HG03521 (cell line): ENCODE data around the gene GPAT2.
"Not testable (repeated sequence)": the region's sequence is repeated elsewhere in the genome, so short reads cannot be mapped to it uniquely, and the experiment has no call there.

ENCODE experiments used
- ATAC-seq: cut with Tn5 transposase; IDR thresholded peaks from one replicate; pipeline ENCODE4 v1.9.1; 2021; ENCODE audit warnings: mild to moderate bottlenecking, moderate library complexity; ENCODE audit not compliant: unreplicated experiment

The GPAT2 gene

DNA sequence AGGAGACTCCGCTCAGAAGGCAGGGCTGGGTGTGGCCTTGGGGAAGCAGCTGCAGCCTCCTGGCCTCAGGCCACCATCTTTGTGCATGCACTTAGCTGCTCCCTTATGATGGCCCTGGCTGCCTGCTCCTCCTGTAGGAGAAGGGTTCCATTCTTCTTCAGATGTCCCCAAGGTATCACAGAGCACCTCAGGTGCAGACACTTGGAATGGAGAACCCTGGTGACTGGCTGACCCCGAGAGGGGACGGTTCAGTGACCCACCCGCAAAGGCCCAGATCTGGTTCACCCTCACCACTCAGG lies 9.6 kb downstream of the GPAT2 start:
- ATAC-seq, result no peak

DNA sequence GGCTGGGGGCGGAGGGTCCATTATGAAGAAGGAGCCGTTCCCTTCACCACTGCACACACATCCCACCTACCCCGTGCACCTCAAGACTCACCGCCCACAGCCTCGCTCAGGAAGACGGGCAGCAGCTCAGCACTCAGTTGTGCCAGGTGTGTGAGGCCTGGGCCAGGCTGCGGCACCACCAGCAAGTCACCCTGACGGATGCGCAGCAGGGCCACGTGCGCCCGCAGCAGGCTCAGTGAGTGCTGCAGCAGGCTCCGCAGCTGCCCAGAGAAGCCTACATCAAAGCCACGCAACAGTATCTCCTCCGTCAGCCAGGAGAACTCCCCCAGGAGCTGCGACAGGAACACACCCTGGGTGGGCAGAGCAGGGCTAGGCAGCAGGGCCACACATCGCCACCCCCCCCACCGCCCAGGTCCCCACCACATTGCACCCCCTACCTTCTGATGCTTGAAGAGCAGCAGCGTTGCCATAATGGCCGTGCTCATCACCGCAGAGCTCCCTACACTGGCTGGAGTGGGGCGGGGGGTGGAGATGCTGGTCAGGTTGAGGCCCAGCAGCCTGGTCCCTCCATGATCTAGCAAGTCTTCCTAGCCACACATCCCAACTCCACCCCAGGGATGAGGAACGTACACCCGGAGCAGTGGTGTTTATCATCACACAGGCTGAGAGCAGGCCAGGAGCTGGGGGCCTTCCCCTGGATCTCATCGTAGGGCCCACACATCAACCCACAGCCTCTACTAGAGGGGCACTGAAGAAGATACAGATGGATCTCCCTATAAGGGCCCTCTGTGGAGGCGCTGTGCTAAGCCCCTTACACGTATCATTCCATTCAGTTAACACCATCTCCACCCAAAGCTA lies 10.2 kb downstream of the GPAT2 start:
- no peak for ATAC-seq

DNA sequence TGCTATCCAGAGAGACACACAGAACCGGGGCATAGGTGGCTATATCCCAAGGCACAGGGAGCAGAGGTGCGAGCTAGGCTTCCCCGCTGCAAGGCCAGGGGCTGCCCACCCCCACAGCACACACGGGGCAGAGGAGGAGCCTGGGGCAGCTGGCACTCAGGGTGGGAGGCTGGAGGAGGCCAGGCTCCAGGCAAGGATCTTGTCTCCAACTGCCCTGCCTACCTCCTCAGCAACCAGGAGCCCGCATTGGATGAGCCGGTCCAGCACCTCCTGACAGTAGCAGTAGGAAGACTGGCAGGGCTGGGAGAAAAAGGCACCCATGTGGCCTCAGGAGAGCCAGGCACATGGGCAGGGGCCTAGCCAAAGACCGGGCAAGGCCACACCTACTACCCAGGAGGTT lies 11.0 kb downstream of the GPAT2 start:
- ATAC-seq, result not testable (repeated sequence)

DNA sequence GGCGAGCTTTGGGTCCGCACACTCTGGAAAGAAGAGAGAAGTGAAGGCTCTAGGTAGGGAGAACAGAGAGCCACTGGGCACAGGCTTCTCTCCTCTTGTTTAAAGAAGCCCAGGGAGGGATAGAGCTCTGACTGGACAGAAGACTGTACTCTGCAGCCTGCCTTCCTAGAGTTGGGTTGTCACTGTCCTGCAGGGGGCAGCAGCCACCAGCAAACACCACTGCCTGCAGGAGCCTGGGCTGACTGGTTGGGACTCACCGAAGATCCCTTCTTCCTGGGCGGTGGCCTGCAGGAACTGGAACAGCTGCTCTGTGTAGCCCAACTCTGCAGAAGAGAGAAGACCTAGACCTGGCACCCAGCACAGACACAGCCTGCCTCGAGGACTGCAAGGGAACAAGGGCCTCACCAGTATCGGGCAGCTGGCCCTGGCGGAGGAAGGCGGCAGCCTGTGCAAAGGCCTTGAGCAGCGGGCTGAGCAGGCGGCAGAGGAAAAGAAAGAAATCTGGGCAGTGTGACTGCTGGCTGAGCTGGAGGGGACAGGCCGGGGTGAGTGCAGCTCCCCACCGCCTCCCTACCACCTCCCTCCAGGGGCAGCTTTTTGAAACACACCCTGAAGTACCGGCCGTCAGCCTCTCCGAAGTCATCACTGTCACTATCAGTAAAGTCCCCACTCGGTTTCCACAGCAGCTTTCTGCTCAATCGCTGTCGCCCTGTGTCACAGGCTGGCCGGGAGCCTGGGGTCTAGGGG lies 11.8 kb downstream of the GPAT2 start:
- ATAC-seq, result peak; percentile 69

DNA sequence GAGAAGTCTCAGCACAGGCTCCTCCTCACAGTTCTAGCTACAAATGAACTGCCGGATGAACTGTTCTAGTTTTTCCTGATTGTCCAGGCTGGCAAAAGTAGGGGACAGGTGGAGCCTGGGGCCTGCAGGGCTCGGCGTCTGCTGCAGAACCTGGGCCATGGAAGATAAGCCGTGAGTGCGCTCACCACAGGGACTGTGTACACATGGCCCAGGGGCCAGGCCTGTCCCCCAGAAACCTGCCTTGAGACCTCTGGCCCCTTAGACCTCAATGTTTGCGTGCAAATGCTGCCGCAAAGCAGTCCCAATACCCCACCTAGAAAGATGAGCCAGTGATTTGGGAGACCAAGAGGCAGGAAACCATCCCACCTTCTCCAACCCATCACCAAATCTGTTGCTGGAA lies 12.6 kb downstream of the GPAT2 start:
- not testable (repeated sequence) for ATAC-seq

DNA sequence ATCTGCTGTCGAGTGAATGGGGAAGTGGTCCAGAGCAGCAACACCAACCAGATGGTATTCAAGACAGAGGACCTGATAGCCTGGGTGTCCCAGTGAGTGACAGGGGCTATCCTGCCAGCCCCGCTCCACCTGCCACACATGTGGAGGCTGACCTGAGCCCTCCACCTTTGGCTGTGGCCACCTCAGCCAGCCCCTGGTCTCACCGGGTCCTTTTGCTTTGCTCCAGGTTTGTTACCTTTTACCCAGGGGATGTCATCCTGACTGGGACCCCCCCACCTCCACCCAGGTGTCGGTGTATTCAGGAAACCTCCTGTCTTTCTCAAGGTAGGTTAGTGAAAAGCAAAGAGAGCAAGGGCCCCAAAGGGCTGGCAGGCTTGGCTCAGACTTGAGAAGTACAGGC lies 13.6 kb downstream of the GPAT2 start:
- ATAC-seq, result not testable (repeated sequence)

DNA sequence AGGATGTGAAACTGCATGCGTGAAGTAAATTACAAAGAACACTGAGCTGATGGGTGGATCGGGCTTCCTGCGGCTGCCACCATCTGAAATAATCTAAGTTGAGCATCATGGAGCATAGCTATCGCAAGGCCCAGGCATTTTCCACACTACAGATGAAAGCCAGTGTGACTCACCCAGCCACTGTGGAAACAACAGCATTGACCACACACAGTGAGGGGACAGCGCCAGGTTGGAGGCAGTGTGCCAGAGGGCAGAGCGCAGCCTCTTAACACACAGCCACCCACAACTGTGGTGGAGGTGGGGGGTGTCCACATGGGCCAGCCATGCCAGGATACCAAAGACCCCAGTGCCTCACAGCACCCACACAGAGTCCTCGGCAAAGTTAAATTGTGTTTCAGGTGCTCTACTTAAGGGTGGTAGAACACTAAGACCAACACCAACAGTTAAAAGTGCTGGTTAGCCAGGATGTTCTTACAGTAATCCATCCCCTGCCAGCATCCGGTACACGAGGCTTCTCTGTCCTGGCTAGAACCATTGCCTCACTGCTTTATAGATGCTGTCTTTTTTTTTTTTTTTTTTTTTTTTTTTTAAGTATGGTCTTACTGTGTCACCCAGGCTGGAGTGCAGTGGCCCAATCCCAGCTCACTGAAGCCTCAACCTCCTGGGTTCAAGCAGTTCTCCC lies 14.7 kb downstream of the GPAT2 start:
- ATAC-seq, result not testable (repeated sequence)

DNA sequence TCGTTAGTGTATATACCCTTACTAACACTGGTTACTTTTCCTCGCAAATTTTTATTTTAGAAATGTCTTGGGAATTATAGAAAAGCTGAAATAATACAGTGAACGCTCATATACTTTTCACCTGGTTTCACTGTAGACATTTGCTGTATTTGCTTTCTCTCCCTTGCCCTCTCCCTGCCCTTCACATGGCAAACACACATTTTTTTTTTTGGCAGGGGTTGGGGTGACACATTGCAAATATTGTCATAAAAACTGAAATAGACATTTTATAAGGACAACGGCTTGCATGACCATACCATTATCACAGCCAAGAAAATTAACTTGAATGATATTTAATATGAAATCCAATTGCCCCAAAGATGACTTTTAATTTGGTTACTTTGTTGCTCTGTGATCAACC lies 18.4 kb downstream of the GPAT2 start:
- ATAC-seq, result not testable (repeated sequence)

DNA sequence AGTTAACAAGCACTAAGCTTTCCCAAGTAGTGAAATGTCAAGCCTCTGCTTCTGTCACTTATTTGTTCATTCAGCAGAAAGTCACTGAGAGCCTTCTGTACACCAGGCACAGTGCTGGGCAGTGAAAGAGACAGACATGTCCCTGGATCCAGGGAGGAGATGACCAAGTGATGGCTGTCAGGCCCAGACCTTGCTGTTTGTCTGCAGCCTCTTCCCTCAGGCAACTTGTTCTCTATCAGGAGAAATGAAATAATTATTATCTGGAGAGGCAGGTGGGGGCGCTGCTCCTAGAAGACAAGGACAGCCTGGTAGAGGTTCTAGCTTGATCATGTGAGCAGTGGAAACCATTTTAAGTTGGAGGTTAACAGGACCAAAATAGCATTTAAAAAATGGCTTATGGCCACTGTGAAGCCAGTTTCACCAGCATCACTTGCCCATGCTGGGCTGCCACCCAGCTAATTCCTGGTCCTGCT lies 21.9 kb downstream of the GPAT2 start:
- not testable (repeated sequence) for ATAC-seq

DNA sequence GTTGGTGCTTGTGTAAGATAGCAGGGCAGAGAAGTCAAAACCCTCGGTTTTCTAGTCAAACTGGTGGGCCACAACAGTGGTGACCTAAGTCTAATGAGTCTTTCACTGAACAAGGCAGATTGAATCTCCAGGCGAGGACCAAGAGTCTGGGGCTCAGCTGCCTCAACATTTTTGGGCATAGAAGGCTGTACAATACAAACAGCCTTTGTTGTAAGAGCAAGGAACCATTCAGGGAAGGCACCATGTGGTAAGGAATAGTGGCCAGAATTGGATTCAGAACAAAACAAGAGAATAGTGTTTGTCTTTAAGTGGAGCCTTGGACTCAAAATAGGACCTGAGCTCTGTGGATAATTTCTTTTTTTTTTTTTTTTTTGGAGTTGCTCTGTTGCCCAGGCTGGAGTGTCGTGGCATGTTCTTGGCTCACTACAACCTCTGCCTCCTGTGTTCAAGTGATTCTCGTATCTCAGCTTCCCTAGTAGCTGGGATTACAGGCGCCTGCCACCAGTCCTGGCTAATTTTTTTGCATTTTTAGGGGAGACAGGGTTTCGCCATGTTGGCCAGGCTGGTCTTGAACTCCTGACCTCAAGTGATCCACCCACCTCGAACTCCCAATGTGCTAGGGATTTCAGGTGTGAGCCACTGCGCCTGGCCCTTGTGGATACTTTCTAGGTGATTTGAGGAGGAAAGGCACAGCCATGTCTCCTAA lies 22.5 kb downstream of the GPAT2 start:
- ATAC-seq, result not testable (repeated sequence)

DNA sequence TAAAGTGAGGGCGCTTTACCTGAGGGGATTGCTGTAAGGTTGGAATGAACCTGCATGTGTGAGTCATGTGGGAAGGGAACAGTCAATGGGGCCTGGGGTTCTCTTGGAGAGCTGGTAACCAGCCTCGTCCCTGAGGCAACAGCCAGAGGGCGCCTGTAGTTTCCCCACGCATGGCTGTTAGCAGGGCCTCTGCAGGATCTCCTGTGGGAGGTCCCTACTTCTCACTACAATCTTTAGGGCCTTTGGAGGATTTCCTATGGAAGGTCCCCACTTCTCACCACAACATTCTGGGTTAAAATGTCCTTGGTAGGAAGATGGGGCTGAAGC lies 23.6 kb downstream of the GPAT2 start:
- not testable (repeated sequence) for ATAC-seq

DNA sequence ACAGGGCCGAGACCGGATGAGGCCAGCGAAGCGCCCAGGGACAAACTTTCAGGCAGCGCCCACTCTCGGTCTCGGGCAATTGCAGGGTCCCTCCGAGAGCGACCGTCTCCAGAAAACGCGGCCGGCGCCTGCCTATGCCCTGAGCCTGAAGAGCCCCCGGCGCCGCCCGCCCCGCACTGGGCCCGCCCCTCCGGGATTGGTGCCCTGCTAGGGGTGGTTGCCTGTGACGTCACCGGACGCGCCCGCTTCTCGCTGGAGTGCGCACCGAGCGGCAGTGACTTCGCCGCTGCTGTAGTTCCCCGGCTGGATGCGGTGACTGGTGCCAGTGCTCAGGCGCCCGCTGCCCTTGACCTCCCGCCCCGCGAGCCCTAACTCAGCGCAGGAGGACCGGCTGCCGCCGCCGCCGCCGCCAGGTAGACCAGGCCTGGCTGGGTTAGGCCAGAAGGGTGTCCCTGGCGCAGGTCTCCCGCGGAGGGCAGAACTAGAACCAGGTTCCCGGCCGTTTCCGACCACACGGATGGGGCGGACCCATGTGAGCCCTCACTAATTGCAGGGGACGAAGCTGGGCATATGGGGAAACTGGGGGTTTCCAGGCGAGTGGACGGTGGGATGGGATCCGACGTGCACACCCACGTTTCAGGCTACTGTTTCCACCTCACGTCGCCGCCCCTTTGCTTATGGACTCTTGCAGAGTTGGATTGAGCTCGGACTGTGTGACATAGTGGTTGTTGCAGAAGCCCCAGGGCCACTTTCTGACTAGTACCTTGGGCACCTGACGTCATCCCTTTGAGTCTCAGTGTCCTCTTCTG lies 24.2 kb downstream of the GPAT2 start:
- peak; percentile 96 for ATAC-seq

DNA sequence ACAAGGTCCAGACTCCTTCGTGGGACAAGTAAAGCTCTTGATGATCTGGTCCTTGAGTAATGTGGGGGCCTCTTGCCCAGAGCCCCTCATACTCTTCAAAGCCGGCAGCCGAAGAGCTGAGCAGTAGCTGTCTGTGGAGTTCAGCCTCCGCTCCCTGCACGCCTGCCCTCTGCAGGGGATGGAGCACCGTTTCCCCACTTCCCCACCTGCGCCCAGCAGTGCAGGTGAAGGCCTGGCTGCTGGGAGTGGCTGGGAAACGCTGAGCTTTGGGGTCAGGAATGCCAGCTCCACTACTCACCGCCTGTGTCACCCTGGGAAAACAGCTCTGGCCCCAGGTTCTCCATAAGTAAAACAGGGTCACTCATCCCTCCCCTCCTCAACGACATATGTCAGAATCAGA lies 24.9 kb downstream of the GPAT2 start:
- ATAC-seq, result not testable (repeated sequence)

DNA sequence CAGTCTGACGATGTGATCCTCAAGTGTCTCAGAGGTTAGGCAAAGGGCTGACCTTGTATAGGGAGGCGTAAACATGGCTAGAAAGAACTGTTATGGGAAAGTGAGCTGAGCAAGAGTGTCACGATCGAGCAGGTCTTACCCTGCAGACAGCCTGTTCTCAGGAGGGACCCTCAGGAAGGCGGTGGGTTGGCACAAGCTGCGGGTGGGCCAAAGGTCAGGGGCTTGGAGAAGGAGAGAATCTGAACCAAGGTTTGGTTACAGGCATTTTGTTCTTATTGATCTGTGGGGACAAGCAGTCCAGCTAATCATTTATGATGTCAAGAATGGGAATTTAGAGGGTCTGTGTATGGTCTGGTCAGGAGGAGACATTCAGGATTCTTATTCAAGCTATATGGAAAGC lies 26.7 kb downstream of the GPAT2 start:
- not testable (repeated sequence) for ATAC-seq

DNA sequence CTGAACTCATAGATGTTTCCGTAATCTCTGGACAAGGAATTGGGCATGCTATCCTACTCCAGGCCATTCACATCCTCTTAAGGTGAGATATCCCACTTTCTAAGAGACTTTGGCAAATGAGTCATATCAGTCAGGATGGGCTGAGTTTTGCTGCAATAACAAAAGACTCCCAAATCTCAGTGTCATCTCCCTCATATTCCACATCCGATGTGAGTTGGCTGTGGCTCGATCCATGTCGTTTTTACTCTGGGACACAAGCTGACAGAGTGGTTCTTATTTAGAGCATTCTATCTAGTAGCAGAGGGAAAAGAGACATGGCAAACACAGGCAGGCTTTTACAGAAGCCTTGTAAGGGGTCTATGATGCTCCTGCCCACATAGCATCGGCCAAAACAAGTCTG lies 28.5 kb downstream of the GPAT2 start:
- ATAC-seq, result not testable (repeated sequence)

DNA sequence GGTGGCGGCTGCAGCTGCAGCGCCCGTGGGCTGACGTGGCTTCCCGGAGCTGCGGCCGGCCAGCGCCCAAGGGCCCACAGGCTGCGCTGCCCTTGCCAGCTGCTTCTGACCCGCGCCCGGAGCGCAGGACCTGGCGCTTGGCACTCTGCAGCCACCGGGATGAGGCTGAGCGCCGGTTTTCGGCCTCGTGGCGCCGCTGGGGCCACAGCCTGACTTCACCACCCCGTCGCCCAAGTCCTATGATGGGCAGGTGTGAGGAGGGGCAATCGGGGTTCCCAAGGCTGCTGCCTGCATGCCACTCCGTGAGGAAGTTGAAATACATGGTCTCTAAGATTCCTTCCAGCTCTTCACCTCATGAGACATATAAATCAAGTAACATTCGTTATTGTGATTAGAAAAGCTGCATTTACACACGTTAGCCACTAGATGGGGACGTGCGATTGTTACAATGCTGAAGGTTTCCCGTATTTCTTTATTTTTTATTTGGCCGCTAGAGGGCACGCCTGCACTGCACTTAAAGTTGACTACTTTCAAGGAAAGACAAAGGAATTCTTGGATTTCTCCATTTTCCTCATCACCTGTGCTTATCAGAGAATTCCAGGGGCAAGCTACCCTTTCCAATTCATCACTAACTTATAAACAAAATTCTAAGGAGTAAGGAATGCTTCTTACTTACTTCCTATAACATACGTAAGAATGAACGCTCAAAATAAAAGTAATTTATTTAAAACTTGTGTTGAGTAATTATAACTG lies 42.0 kb downstream of the GPAT2 start:
- ATAC-seq, result not testable (repeated sequence)

DNA sequence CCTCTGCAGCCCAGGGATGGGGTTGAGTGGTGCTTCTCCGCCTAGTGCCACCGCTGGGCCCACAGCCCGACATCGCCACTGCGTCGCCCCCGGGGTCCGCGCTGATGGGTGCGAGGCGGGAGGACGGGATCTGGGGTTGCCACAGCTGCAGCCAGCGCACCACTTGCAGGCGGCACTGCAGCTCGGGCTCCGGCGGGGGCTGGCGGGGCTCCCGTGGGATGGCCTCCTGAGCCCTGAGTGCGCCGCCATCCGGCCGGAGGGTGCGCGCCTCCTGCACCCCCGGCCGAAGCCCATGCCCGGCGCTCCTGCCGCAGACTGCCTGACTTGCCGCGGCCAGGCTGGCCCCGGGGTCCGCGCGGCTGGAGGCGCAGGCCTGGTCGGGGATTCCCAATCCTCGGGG lies 42.6 kb downstream of the GPAT2 start:
- peak; percentile 43 for ATAC-seq

DNA sequence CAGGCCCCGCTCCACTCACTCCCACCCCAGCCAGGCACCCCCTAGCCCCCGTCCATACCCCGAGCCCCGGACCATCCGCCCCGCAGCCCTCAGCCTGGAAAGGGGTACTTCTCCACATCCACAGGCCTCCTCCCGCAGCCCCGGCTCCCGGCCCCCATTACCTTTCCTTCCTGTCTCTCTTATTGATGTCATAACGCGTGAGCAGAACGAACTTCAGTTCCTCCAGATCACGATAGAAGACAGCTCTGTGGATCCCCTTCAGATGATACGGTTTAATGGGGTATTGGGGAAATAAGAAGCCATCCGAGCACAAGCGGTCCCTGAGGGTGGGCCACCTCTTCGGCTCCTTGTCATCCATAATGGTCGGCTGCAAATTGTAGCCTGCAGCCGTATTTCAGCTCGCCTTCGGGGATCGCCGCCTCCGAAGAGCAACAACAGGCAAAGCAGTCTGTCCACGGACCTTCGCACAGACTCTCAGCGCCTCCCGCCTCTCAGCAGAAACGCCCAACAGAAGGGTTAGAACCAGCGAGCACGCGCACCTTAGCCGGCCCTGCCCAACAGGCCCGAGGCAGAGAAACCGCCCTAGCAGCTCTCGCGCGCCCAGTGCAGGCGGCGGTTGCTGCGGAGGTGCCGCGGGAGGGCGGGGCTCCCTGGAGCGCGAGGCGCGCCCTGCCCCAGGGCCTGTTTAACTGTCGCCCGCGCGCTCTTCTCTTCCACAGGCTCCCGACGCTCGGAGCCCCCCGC lies 43.2 kb downstream of the GPAT2 start, which contains the start of gene ANKRD36C:
Gene ANKRD36C, minus strand, starts transcription at position 474 of the 744 bp plus-strand sequence. Its CDS starts 116 bp downstream, at position 358.
- ATAC-seq, result peak; percentile 94

DNA sequence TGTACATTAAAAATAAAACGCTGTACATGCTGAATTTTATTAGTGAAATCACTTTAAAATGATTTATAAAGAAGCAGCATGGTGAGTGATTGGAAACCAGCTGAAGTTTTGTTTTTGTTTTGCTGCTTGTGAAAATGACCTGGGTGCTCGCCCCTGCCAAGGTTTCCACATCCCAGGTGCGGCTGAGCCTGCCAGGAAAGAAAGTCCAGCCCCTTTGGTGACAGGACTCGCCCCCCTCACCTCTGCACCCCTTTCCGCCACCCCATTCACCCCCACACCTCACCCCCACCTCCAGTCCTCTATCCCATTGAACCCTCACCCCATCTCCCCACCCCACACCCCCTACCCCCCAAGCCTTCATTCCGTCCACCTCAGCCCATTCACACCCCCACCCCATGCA lies 43.8 kb downstream of the GPAT2 start:
- ATAC-seq, result not testable (repeated sequence)
